ENCODE data around the gene EFNA5.
A peak's percentile ranks its signal among the peaks of the same experiment; 100 is the strongest.

Gene EFNA5

DNA sequence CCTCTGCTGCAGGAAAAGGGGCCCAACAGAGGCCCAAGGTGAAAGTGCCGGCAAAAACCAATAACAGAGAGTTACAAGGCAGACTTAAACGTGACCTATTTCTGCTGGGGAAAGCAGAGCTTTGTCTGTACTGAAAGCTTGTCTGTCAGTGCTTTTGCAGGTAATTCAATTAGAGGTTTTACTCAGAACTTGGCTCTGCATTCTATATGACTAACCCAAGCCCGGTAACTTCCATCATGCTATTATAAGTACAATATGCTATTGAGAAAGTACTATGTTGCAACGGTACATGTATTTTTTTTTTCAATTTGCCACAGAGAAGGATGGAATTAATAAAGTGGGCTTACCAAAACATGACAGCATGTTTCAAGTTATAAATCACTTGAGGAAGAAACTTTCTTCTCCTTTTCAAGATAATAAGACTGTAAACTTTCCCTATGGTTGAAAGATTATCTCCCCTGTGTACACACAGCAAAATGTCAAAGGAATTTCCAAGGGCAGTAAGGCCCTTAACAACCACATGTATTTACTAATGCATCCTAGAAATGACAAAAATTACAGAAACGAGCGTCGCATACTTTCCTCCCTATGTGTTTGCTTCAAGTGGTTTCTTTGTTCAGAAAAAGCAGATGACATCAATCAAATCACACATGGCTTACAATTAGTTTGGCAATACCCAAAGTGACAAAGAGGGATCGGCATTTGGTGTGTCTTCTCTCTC, 282.4 kb downstream of the EFNA5 start:
- H3K4ac ChIP-seq (ENCODE audit: low read depth, low read length) = no peak overlapping the region
- H3K79me1 ChIP-seq (ENCODE audit: low read length) = peaks cover 2% of the 10 kb centered on the region
- H3K18ac ChIP-seq (ENCODE audit: low read length) = peak overlapping the region; percentile 68
- H3K9ac ChIP-seq (ENCODE audit: low read length) = no peak overlapping the region
- peaks cover 6% of the 10 kb centered on the region for H3K4me1 ChIP-seq (ENCODE audit: control insufficient read depth, low read depth, low read length)
- no peak overlapping the region for H3K27ac ChIP-seq (ENCODE audit: low read depth, low read length)
- H2BK15ac ChIP-seq (replicated peaks; ENCODE audit: low read depth) = no peak overlapping the region
- H4K8ac ChIP-seq (ENCODE audit: low read depth, low read length) = no peak overlapping the region
- WGBS (ENCODE audit: extremely low coverage, insufficient coverage, low lambda C conversion rate) = no CpG with 5 or more reads among the region's 8 CpGs
- no peak overlapping the region for H3K23ac ChIP-seq (ENCODE audit: low read length)
- no peak overlapping the region for H4K5ac ChIP-seq (ENCODE audit: low read length)
- H3K4me3 ChIP-seq (ENCODE audit: low read length) = no peak overlapping the region
- no peaks in the 10 kb centered on the region for H3K36me3 ChIP-seq (ENCODE audit: control insufficient read depth, insufficient read depth, low read length)
- H2BK5ac ChIP-seq (ENCODE audit: low read length) = no peak overlapping the region
- DNase-seq = peak; percentile 61
- H2AK5ac ChIP-seq (ENCODE audit: low read length) = no peak overlapping the region
- no peaks in the 10 kb centered on the region for H3K79me2 ChIP-seq (ENCODE audit: control insufficient read depth, insufficient read depth, low read length)
- H3K56ac ChIP-seq (ENCODE audit: low read length) = no peak overlapping the region
- H2BK120ac ChIP-seq (ENCODE audit: low read depth, low read length) = no peak overlapping the region
- no peak overlapping the region for H3K4me2 ChIP-seq (ENCODE audit: low read length)
- H3K27me3 ChIP-seq (ENCODE audit: insufficient read depth, low read length, poor library complexity) = no peaks in the 10 kb centered on the region

DNA sequence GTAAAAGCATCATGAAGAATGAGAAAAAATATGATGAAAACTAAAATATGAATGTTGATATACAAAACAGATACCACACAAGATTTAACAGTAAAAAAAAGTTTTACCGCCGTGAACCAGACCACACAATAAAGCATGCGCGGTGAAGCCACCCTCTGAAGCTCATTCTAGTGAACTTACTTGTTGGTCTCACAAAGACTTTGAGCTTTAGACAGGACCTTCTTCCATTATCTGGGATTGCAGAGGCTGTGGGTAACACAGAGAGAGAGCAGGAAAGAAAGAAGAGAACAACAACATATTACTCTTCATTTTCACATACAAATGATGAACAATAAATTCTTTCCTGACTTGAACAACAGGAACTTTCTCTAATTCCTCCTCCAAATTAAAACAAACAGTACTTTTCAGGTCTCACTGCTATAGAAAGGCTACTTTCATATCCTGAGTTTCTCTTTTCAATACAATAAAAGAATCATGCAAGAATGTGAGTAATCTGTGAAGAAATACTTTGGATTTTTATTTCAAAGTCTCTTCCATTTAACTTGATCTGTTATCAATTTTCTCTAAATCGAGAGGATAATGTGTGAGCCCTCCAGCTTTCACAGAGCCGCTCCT, 283.1 kb downstream of the EFNA5 start:
- H3K36me3 ChIP-seq (ENCODE audit: control insufficient read depth, insufficient read depth, low read length) = no peaks in the 10 kb centered on the region
- no peaks in the 10 kb centered on the region for H3K79me2 ChIP-seq (ENCODE audit: control insufficient read depth, insufficient read depth, low read length)
- no peak overlapping the region for H3K4me2 ChIP-seq (ENCODE audit: low read length)
- H3K18ac ChIP-seq (ENCODE audit: low read length) = peak overlapping the region; percentile 68
- H2BK120ac ChIP-seq (ENCODE audit: low read depth, low read length) = no peak overlapping the region
- no peak overlapping the region for H3K4me3 ChIP-seq (ENCODE audit: low read length)
- H3K4ac ChIP-seq (ENCODE audit: low read depth, low read length) = no peak overlapping the region
- H2AK5ac ChIP-seq (ENCODE audit: low read length) = no peak overlapping the region
- H3K4me1 ChIP-seq (ENCODE audit: control insufficient read depth, low read depth, low read length) = peaks cover 6% of the 10 kb centered on the region
- DNase-seq = peak; percentile 19
- no peak overlapping the region for H2BK15ac ChIP-seq (replicated peaks; ENCODE audit: low read depth)
- H3K9ac ChIP-seq (ENCODE audit: low read length) = no peak overlapping the region
- H4K5ac ChIP-seq (ENCODE audit: low read length) = no peak overlapping the region
- no peaks in the 10 kb centered on the region for H3K27me3 ChIP-seq (ENCODE audit: insufficient read depth, low read length, poor library complexity)
- H3K23ac ChIP-seq (ENCODE audit: low read length) = no peak overlapping the region
- H2BK5ac ChIP-seq (ENCODE audit: low read length) = no peak overlapping the region
- H3K27ac ChIP-seq (ENCODE audit: low read depth, low read length) = no peak overlapping the region
- no peak overlapping the region for H3K56ac ChIP-seq (ENCODE audit: low read length)
- H4K8ac ChIP-seq (ENCODE audit: low read depth, low read length) = no peak overlapping the region
- H3K79me1 ChIP-seq (ENCODE audit: low read length) = peaks cover 2% of the 10 kb centered on the region
- no CpG with 5 or more reads among the region's 6 CpGs for WGBS (ENCODE audit: extremely low coverage, insufficient coverage, low lambda C conversion rate)

DNA sequence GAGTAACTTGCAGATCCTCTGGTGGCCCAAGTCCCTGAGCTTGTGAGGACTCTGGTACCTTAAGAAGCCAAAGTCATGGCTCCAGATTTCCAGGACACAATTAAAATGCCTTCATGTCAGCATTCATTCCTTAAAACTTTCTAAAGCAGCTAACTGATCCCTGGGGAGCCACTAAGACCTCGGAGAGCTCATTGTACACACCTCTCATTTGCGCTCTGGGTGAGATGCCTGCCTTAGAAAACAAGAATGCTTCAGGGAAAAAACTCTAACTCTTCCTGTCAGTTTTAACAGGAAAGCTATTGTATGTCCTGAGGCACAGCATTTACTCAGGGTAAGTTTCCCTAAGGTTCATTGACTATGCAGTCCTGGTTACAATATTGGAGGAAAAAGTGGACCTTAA, 285.0 kb downstream of the EFNA5 start:
- Histone ChIP-seq H3K4me1 (ENCODE audit: control insufficient read depth, low read depth, low read length) (peaks cover 6% of the 10 kb centered on the region), H4K5ac (ENCODE audit: low read length) (no peak overlapping the region), H3K18ac (ENCODE audit: low read length) (peak overlapping the region; percentile 9), H3K23ac (ENCODE audit: low read length) (no peak overlapping the region), H2AK5ac (ENCODE audit: low read length) (no peak overlapping the region), H2BK15ac (replicated peaks; ENCODE audit: low read depth) (no peak overlapping the region), H3K9ac (ENCODE audit: low read length) (no peak overlapping the region), H3K56ac (ENCODE audit: low read length) (no peak overlapping the region), H2BK120ac (ENCODE audit: low read depth, low read length) (no peak overlapping the region), H3K4me3 (ENCODE audit: low read length) (no peak overlapping the region), H3K4me2 (ENCODE audit: low read length) (no peak overlapping the region), H3K4ac (ENCODE audit: low read depth, low read length) (no peak overlapping the region), H3K79me2 (ENCODE audit: control insufficient read depth, insufficient read depth, low read length) (no peaks in the 10 kb centered on the region), H3K36me3 (ENCODE audit: control insufficient read depth, insufficient read depth, low read length) (no peaks in the 10 kb centered on the region), H3K79me1 (ENCODE audit: low read length) (no peaks in the 10 kb centered on the region), H3K27ac (ENCODE audit: low read depth, low read length) (no peak overlapping the region), H3K27me3 (ENCODE audit: insufficient read depth, low read length, poor library complexity) (no peaks in the 10 kb centered on the region), H2BK5ac (ENCODE audit: low read length) (no peak overlapping the region), H4K8ac (ENCODE audit: low read depth, low read length) (no peak overlapping the region)
- no CpG with 5 or more reads among the region's 2 CpGs for WGBS (ENCODE audit: extremely low coverage, insufficient coverage, low lambda C conversion rate)
- DNase-seq = no peak

DNA sequence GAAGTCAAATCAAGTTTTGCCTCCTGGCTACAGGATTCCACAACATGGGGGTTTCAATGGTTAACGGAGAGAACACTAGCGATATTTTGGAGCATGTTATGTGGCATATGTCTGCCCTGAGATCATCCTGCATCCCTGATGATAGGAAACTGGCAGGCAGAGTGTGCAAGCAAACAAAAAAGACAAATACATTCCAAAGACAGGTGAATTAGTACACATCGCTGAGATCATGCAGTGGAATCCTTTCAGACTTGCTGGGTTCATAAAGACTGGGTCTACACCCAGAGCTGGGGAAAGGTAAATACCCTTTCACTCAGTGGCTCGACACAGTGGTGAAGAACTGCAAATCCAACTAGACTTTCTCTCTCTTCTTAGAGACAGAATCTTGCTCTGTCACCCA, 286.5 kb downstream of the EFNA5 start:
- H2BK5ac ChIP-seq (ENCODE audit: low read length) = no peak overlapping the region
- H2BK120ac ChIP-seq (ENCODE audit: low read depth, low read length) = no peak overlapping the region
- no peak overlapping the region for H3K23ac ChIP-seq (ENCODE audit: low read length)
- no peak overlapping the region for H3K56ac ChIP-seq (ENCODE audit: low read length)
- H3K27ac ChIP-seq (ENCODE audit: low read depth, low read length) = no peak overlapping the region
- H3K27me3 ChIP-seq (ENCODE audit: insufficient read depth, low read length, poor library complexity) = no peaks in the 10 kb centered on the region
- no peak overlapping the region for H2BK15ac ChIP-seq (replicated peaks; ENCODE audit: low read depth)
- H3K4me3 ChIP-seq (ENCODE audit: low read length) = no peak overlapping the region
- H2AK5ac ChIP-seq (ENCODE audit: low read length) = no peak overlapping the region
- no peaks in the 10 kb centered on the region for H3K36me3 ChIP-seq (ENCODE audit: control insufficient read depth, insufficient read depth, low read length)
- no peak for DNase-seq
- H3K9ac ChIP-seq (ENCODE audit: low read length) = no peak overlapping the region
- H3K4me2 ChIP-seq (ENCODE audit: low read length) = no peak overlapping the region
- H3K79me2 ChIP-seq (ENCODE audit: control insufficient read depth, insufficient read depth, low read length) = no peaks in the 10 kb centered on the region
- no peak overlapping the region for H4K8ac ChIP-seq (ENCODE audit: low read depth, low read length)
- no peak overlapping the region for H3K18ac ChIP-seq (ENCODE audit: low read length)
- no CpG with 5 or more reads among the region's 4 CpGs for WGBS (ENCODE audit: extremely low coverage, insufficient coverage, low lambda C conversion rate)
- peaks cover 5% of the 10 kb centered on the region for H3K4me1 ChIP-seq (ENCODE audit: control insufficient read depth, low read depth, low read length)
- no peaks in the 10 kb centered on the region for H3K79me1 ChIP-seq (ENCODE audit: low read length)
- H4K5ac ChIP-seq (ENCODE audit: low read length) = no peak overlapping the region
- no peak overlapping the region for H3K4ac ChIP-seq (ENCODE audit: low read depth, low read length)

DNA sequence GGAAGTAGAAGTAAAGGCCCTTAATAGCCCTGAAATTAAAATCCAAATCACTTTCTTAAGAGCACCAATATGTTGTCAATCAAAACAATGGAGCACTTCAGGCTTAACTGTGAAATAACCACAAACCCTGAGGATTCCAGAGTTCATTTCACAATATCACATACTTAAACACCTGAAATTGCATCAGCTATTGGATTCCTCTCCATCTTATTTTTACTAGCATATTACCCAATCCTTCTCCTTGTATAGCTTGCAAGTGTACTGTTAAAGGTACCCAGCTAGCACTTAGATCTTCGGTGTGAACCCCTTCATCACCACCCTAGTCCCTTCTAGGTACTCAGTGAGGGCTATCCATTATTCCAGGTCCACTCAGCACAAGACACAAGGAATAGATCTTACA, 287.3 kb downstream of the EFNA5 start:
- Histone ChIP-seq H3K79me1 (ENCODE audit: low read length) (no peaks in the 10 kb centered on the region), H3K27ac (ENCODE audit: low read depth, low read length) (no peak overlapping the region), H3K79me2 (ENCODE audit: control insufficient read depth, insufficient read depth, low read length) (no peaks in the 10 kb centered on the region), H2AK5ac (ENCODE audit: low read length) (no peak overlapping the region), H3K23ac (ENCODE audit: low read length) (no peak overlapping the region), H2BK5ac (ENCODE audit: low read length) (no peak overlapping the region), H3K4me2 (ENCODE audit: low read length) (no peak overlapping the region), H3K36me3 (ENCODE audit: control insufficient read depth, insufficient read depth, low read length) (no peaks in the 10 kb centered on the region), H3K9ac (ENCODE audit: low read length) (no peak overlapping the region), H3K18ac (ENCODE audit: low read length) (no peak overlapping the region), H2BK120ac (ENCODE audit: low read depth, low read length) (no peak overlapping the region), H2BK15ac (replicated peaks; ENCODE audit: low read depth) (no peak overlapping the region), H3K4ac (ENCODE audit: low read depth, low read length) (no peak overlapping the region), H4K5ac (ENCODE audit: low read length) (no peak overlapping the region), H3K4me1 (ENCODE audit: control insufficient read depth, low read depth, low read length) (peaks cover 4% of the 10 kb centered on the region), H3K4me3 (ENCODE audit: low read length) (no peak overlapping the region), H3K27me3 (ENCODE audit: insufficient read depth, low read length, poor library complexity) (no peaks in the 10 kb centered on the region), H3K56ac (ENCODE audit: low read length) (no peak overlapping the region), H4K8ac (ENCODE audit: low read depth, low read length) (no peak overlapping the region)
- WGBS (ENCODE audit: extremely low coverage, insufficient coverage, low lambda C conversion rate) = no CpG with 5 or more reads among the region's 1 CpG
- no peak for DNase-seq

Measured in mesendoderm (in vitro differentiated cells).